Jurkat, Clone E6-1 (cell line): ENCODE results near the gene RINL.
"Not testable (repeated sequence)": the region's sequence is repeated elsewhere in the genome, so short reads cannot be mapped to it uniquely, and the experiment has no call there.

Experiments used
- DNase-seq: peaks from one replicate; pipeline ENCODE4 v3.0.0-alpha.2; 2011; ENCODE audit warnings: low read depth, low spot score
- H3K4me3 ChIP-seq: 2 replicates; pipeline ENCODE4 v1.5.1; 2011; ENCODE audit warnings: mild to moderate bottlenecking, low read length, control low read depth, moderate library complexity

RINL gene

DNA sequence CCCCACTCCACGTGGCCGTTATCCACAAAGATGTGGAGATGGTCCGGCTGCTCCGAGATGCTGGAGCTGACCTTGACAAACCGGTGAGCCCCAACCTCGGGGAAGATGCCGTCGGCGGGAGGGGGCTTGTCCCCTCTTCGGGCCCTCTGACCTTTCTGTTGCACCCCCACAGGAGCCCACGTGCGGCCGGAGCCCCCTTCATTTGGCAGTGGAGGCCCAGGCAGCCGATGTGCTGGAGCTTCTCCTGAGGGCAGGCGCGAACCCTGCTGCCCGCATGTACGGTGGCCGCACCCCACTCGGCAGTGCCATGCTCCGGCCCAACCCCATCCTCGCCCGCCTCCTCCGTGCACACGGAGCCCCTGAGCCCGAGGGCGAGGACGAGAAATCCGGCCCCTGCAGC, 29.2 kb upstream of the RINL start:
- DNase-seq, result no peak
- no peak overlapping the region for H3K4me3 ChIP-seq

DNA sequence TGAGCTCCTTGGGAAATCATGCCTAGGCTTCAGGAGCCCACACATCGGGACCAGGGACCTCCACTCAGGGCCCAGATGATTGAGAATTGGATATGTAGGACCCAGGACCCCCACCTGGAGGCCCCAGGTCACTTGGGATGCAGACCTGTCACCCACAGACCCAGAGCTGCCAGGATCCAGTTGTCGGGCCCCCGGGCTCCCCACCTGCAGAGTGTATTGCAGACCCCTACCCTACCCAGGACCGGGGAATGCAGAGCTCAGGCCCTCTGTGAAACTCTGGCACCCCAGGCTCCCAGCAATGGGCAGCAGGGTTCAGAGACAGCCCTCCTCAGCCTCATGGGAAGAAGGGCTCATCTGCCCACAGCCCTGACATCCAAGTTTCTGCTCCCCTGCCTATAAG, 27.5 kb upstream of the RINL start:
- DNase-seq, result no peak
- no peak overlapping the region for H3K4me3 ChIP-seq

DNA sequence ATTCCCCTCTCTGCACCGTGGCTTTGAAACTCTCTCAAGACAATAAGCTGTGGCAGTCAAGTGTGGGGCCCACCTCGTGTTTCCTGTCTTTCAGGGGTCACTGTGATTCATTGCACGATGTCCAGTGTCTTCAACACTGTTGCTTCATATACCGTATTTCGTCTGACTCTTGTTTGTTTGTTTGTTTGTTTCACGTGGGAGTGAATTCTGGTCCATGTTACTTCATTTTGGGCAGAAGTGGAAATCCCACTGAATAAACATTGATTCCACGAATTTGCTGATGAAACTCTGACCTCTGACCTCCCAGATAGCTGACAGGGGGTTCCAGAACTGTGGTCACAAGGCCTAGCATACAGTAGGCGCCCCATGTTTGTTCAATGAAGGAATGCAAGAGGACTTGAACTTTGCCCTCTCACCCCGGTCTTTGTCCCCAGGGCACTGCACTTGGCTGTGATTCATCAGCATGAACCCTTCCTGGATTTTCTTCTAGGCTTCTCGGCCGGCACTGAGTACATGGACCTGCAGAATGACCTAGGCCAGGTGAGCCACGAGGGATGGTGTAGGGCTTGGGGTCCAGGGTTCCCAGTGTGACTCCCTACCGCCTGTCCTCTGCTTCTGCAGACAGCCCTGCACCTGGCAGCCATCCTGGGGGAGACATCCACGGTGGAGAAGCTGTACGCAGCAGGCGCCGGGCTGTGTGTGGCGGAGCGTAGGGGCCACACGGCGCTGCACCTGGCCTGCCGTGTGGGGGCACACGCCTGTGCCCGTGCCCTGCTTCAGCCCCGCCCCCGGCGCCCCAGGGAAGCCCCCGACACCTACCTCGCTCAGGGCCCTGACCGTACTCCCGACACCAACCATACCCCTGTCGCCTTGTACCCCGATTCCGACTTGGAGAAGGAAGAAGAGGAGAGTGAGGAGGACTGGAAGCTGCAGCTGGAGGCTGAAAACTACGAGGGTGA, 26.8 kb upstream of the RINL start:
- H3K4me3 ChIP-seq, result no peak overlapping the region
- DNase-seq, result no peak

DNA sequence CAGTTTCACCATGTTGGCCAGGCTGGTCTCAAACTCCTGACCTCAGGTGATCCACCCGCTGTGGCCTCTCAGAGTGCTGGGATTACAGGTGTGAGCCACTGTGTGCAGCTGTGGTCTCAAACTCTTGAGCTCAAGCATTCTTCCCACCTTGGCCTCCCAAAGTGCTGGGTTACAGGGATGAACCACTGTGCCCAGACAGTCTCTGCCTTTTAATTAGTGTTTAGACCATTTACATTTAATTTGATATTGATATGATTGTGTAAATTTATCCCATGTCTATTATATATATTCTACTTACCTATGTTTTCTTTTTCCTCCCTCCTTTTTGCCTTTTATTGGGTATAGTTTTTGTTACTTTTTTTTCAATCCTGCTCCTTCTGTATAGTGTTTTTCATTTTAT, 23.6 kb upstream of the RINL start:
- no peak overlapping the region for H3K4me3 ChIP-seq
- no peak for DNase-seq

DNA sequence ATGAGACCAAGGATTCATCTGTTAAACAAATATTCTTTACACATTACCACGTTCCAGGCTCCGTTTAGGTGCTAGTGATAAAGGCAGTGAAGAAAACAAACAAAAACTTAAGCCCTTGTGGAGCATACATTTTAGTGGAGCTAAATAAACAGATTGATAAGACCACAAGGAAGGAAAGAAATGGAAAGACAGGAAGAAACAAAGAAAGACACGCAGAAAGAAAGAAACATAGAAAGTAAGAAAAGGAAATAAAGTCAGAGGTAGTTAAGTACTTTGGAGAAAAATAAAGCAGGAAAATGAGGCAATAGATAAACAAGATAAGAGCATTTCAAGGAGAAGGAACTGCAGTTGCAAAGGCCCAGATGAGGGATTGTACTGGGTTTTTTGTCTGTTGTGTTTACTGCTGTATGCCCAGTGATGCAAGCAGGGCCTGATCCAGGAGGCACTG, 22.7 kb upstream of the RINL start:
- H3K4me3 ChIP-seq, result peak overlapping the region; percentile 91
- no peak for DNase-seq

DNA sequence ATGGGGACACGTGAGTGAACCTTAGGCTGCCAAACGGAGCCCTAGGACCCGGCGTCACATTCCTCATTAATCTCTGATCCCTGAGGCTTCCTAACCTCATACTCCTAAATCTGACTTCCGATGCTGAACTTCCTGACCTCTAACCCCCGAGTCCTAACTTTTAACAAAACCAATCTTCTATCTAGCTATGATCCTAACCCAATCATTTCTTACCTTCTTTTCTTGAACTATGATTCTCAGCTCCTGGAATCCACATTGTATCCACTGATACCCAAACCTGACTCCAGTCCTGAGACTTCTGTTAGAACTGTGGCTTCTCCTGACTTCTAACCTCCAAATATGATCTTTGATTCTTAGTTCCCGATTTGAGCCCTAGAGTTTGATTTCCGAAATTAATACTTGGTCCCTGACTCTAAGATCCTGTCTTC, 22.1 kb upstream of the RINL start:
- DNase-seq, result no peak
- H3K4me3 ChIP-seq, result peak overlapping the region; percentile 91

DNA sequence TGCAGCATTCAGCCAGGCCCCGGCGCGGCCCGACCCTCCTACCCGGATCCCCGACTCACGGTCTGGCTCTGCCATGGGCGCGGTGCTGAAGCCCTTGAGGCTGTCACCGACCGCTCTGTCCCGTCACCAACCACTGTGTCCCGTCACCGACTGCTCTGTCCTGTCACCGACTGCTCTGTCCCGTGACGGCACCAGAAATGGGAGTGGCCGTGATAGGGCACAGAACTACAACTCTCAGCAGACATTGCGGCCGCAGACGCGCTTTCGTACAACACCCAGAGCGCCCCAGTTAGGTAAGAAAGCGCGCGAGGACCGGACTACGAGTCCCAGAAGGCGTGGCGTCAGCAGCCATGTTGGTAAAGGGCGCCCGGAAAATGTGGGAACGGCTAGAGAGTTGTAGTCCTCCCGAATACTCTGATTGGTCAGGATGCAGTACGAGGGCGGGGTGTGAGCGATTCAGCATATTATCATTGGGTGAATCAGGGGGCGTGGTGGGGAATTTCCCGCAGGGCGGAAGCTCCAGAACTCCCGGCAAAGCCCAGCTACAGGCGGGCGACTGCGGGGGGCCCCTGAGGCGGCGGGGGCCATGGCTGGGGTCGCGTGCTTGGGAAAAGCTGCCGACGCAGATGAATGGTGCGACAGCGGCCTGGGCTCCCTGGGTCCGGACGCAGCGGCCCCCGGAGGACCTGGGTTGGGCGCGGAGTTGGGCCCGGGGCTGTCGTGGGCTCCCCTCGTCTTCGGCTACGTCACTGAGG, 21.5 kb upstream of the RINL start, which contains the start of the genes NFKBIB and SIRT2:
TSS of gene NFKBIB (plus strand) at position 523 of the 755 bp plus-strand sequence. CDS start at position 587, 64 bp downstream.
TSS of gene SIRT2 (minus strand) at position 172 of the 755 bp plus-strand sequence. CDS start at position 75, 97 bp downstream.
- DNase-seq, result peak; percentile 100
- peak within 1 kb of the TSS; percentile 91 for H3K4me3 ChIP-seq

DNA sequence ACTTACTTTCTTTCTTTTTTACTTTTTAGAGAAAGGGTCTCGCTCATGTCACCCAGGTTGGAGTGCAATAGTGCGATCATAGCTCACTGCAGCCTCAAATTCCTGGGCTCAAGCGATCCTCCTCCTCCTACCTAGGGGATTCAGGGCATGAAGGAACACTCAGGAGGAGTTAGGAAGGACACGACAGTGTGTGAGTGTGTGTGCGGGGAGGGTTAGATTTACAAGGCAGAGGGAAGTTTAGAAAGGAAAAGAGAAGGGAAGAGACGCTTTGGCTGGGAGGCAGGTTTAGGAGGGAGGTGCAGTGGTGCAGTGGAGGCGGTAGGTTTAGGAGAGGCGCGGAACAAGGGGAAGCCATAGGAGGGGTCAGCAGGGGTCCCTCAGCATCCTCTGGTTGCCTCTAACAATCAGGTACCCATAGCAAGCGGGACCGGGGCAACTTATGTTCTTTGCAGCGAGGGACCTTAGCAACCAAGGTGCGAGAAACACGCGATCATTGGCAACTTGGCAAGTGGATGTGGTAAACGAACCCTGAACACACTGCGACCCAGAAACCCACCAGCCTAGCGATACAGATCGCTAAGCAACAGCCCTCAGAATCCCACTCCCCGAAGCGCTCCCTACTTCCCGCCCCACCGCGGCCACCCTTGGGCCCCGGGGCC, 20.8 kb upstream of the RINL start:
- H3K4me3 ChIP-seq, result peak overlapping the region; percentile 91
- no peak for DNase-seq

DNA sequence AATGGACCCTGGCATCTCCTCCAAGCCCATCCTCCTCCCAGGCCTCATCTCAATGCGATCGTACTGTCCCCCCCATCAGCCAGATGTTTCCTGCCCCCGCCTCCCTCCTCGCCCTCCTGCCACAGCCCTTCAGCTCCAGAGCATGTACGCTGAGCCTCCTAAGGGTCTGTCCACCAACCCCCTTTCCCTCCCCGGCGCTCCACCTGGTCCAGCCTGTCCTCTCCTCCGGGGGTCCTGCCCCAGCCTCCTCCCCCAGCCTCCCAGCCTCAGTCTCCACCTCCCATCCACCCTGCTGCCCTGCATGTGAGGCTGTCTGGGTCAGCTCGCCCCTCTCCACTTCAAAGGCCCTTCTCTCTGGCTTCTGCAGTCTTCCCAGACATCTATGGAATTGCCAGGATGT, 16.9 kb upstream of the RINL start:
- no peak overlapping the region for H3K4me3 ChIP-seq
- DNase-seq, result no peak

DNA sequence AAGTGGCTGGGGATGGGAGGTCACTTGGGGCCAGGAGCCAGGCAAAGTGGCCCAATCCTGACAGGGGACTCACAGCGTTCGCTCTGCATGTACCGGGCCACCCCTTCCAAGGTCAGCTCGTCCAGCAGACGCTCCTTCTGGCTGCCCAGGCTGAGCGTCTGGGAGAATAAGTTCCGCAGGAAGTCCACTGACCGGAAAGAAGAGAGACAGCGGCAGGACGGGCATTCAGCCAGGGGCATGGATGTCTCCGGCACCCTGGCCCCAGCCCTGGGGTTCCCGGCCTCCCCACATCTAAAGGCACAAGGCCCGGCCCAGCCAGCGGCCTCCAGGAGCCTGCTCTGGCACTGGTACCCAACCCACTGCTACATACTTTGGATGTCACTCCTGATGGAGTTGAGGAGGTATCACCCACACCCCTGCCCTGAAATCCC, 15.3 kb upstream of the RINL start:
- no peak for DNase-seq
- no peak overlapping the region for H3K4me3 ChIP-seq

DNA sequence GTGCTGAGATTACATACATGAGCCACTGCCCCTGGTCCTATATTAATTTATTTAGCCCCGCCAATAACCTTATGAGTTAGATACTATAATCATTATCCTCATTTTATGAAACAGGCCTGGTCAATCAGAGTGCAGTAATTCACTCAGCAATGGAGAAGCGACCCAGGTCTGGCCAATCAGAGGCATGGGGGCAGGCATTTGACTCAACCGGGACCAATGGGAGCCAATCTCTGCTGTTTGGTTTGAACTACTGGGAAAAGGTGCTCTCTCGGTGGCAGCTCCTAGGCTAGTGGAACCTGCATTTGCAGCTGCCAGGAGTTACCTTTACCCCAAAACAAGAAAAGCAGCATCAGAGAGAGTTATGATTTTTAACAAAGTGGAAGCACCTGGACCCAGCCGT, 14.8 kb upstream of the RINL start:
- no peak overlapping the region for H3K4me3 ChIP-seq
- DNase-seq, result no peak

DNA sequence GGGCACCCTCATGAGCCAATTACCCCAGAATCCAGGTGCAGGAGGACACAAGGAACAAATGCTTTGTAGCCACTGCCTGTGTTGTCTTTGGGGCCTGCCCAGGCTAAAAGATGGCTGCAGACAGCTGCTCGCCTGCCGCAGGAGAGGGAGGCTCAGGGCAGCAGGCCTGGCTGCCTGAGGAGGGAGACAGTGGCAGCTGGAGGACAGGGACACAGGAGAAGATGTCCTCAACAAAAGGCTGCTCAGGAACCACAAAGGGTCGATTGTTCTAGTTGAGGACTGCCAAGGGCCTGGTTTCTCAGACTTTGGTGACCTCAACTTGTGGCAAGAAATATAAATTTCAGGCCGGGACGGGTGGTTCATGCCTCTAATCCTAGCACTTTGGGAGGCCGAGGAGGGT, 13.7 kb upstream of the RINL start:
- DNase-seq, result no peak
- H3K4me3 ChIP-seq, result no peak overlapping the region

DNA sequence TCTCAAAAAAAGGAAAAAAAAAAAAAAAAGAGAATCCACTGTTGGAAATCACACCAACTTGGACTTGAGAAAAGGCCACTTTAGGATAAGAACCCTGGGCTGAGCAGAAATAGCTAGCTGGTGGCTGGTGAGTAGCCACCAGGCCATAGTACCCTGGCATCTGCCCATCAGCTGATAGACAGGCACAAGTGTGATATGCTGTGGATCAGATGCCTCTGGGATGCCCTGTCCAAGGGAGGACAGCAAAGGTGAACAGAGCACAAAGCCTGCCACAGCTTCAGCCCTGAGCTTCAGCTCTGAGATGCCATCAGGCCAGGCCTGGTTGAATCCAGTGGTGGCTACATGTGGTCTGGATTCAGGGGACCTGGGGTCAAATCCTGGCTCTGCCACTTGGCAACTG, 12.6 kb upstream of the RINL start:
- H3K4me3 ChIP-seq, result no peak overlapping the region
- DNase-seq, result no peak

DNA sequence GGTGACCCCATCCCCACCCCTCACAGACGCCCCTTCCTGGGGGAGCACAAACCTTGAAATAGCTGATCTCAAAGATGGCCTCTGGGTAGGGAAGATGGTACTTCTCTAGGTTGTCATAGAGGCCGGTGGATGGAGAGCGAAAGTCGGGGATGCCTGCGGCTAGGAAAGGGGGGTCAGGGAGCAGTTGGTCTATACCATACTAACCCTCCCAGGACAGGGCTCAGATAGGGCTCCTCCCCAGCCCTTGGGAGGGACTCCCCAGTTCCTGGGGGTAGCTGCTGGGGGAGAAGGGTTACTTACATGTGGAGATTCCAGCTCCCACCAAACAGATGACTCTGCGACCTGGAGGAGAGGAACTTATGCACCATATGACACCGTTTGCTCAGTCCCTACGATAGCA, 11.7 kb upstream of the RINL start:
- DNase-seq, result no peak
- no peak overlapping the region for H3K4me3 ChIP-seq

DNA sequence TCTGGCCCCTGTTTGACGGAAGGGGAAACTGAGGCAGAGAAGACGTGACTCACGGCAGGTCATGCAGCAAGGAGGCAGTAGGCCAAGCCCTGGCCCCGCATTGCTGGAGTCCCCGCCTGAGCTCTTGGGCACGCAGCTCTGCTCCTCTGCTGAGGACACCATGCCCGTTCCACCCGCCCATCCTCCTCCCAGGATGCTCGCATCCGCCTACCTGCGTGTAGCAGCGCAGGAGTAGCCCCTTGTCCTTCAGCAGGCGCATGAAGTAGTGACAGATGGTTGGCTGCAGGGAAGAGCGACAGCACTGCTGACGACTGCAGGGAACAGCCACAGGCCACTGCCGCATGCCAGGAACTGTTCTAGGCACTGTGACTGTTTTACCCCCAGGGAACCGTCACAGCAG, 10.8 kb upstream of the RINL start:
- H3K4me3 ChIP-seq, result no peak overlapping the region
- no peak for DNase-seq

DNA sequence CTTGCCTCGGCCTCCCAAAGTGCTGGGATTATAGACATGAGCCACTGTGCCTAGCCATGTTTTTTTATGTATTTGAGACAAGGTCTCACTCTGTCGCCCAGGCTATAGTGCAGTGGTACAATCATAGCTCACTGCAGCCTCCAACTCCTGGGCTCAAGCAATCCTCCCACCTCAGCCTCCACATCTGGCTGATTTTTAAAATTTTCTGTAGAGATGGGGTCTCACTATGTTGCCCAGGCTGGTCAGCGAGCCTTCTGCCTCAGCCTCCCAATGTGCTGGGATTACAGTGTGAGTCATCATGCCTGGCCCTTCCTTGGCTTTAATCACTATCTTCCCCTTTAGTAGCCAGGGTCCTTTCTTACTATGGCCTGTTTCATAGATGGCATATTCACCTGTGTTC, 6.6 kb upstream of the RINL start:
- DNase-seq, H3K4me3 ChIP-seq: not testable (repeated sequence)

DNA sequence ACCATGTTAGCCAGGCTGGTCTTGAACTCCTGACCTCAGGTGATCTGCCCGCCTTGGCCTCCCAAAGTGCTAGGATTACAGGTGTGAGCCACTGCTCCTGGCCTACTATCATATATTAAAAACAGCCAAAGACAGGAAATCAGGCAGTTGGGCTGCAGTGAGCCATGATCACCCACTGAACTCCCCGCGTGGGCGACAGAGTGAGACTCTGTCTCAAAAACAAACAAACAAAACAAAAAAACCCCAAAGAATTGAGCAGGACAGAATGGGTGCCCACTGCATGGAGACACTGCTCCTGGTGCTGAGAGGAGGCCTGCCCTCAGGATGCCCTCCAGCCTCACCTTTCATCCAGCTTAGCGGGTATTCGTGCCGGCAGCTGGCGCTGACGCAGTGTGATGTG, 5.2 kb upstream of the RINL start:
- DNase-seq, result no peak

DNA sequence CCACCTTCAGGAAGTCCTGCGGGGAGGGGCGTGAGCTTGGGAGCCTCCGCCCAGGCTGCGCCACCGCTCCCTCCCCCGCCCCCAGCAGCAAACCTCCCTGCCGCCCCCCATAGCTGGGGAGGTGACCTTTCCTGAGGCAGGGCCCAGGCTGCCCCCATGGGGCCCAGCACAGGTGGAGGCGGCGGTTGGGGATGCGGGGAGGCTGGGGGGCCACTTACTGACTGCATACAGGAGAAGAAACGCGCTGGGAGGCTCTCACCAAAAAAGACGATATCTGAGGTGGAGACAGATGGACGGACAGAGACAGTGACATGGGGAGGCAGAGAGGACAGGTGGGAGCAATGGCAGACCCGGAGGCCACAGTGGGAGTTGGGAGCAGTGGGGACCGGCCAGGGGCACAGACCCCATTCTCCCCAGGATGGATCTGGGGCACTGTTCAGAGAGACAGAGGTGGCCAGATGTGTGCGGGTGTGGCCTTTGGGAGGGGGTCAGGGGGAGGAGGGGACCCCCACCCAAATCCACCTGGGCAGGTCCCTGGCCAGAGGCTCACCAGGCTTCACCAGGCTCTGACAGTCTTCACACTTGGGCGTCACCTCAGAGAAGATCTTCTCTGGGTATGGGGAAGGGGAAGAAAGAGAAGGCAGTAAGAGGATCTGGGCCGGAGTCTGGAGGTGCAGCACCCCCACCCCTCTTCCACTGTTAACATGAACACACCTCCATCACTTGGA, 3.0 kb upstream of the RINL start:
- no peak for DNase-seq
- H3K4me3 ChIP-seq, result no peak overlapping the region

More for the DNA sequence above, 5.2 kb upstream of the RINL start:
- H3K4me3 ChIP-seq, result no peak overlapping the region
